GM18499 (cell line): ENCODE measurements around the gene SPATA20.

Experiments
- ATAC-seq: cut with Tn5 transposase; IDR thresholded peaks from one replicate; pipeline ENCODE4 v1.9.1; 2021; ENCODE audit warnings: moderate number of reproducible peaks; ENCODE audit not compliant: insufficient read depth, unreplicated experiment

Gene SPATA20

GRCh38 chr17:50594128-50594823 lies 47.3 kb downstream of the SPATA20 start:
- no peak for ATAC-seq

GRCh38 chr17:50594892-50595291 lies 47.9 kb downstream of the SPATA20 start:
- ATAC-seq = no peak

GRCh38 chr17:50596191-50597037 lies 49.4 kb downstream of the SPATA20 start:
- no peak for ATAC-seq

GRCh38 chr17:50598487-50598886 lies 51.5 kb downstream of the SPATA20 start:
- ATAC-seq = no peak

- no peak for ATAC-seq
Measured at GRCh38 chr17:50599606-50600005, 52.6 kb downstream of the SPATA20 start.

GRCh38 chr17:50601823-50602375 lies 54.9 kb downstream of the SPATA20 start:
- ATAC-seq = no peak

- no peak for ATAC-seq
Measured at GRCh38 chr17:50602836-50603235, 55.9 kb downstream of the SPATA20 start.

- no peak for ATAC-seq
Measured at GRCh38 chr17:50603340-50603739, 56.4 kb downstream of the SPATA20 start.

- ATAC-seq = no peak
Measured at GRCh38 chr17:50604513-50604912, 57.5 kb downstream of the SPATA20 start.

- ATAC-seq = no peak
Measured at GRCh38 chr17:50605429-50605828, 58.5 kb downstream of the SPATA20 start.
